GM18511 (cell line): ENCODE data around the gene LSM14A.

ENCODE experiments used
- ATAC-seq: cut with Tn5 transposase; IDR thresholded peaks from one replicate; pipeline ENCODE4 v1.9.1; 2021; ENCODE audit warnings: mild to moderate bottlenecking, moderate library complexity; ENCODE audit not compliant: unreplicated experiment

Gene LSM14A

DNA sequence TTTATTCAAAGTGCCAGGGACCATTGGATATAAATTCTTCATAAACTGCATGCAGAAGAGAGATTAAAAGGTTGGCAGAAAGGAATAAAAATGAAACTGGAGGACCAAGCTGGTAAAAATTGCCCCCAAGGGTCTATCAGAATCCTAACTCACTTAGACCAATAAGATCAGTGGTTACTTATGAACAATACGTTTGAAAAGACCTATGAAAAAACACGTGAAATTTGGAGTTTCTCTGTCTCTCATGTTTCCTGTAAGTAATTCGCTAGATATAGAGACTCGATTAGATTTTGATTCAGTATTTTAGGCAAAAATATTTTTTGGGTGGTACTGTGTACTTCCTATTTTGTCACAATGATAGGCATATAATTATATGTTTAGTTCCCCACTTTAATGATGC lies 104.9 kb downstream of the LSM14A start:
- ATAC-seq = no peak

- ATAC-seq = no peak
Measured at GRCh38 chr19:34278783-34279182, 106.5 kb downstream of the LSM14A start.
